Measurements from ENCODE around the gene MEIS2.

The MEIS2 gene

DNA sequence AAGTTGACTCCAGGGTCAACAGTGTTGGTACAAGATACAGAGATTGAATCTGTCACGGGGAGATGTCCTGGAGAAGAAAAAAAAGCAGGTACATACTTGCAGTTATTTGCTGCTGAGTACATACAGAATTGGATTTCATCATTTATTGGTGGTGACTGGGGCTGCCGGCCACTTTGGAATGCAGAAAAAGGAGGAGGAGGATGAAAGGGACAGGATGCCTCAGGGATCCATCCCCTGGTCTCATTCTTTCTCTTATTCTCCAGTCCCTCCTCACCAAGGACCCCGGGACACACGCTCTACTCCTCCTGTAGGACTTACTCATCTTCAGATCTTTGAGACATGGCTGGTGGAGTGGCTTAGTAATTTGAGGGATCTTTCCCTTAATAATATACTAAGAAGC lies 30.0 kb upstream of the MEIS2 start:
- no peak for TF ChIP-seq ZNF274 (IDR thresholded peaks at IDR 0.05; ENCODE audit: low read depth, low read length)
- H3K4me3 ChIP-seq (ENCODE audit: low read length), result no peak overlapping the region

DNA sequence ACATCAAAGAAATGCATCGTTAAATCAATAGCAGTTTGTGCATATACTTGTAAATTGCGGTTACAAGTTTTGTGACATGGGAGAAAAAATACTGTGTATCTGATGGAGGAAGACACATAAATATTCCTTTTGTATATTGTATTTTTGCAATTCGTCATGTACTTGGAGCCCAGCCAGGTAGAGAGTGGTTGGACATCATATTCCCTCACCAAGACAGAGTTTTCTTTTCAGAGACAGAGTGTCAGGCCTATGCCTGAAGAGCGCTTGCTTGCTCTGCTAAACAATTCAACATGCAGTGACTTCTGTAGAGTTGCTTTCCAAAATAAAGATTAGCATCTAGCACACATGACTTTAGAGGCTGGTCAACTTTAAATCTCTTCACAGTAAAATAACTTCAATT lies 24.8 kb upstream of the MEIS2 start:
- TF ChIP-seq ZNF274 (IDR thresholded peaks at IDR 0.05; ENCODE audit: low read depth, low read length), result no peak
- no peak overlapping the region for H3K4me3 ChIP-seq (ENCODE audit: low read length)

DNA sequence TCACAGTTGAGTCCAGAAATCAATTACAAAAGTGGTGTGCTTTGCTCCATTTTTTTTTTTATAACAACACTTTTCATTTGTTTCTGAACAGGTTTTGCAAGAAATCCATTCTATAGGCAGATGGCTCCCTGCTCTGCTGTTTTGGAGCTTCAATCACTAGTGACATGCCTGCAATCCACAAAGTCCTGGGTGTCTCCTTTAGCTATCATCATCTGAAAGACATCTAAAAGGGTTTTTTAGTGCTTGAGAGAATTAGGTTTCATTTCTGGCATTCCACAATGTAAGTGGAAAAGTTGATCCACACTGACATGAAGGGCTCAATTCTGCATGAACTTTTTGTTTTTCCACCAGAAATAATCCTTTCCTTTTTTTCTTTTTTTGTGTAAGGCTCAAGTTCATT lies 24.0 kb upstream of the MEIS2 start:
- TF ChIP-seq ZNF274 (IDR thresholded peaks at IDR 0.05; ENCODE audit: low read depth, low read length), result no peak
- H3K4me3 ChIP-seq (ENCODE audit: low read length), result no peak overlapping the region

DNA sequence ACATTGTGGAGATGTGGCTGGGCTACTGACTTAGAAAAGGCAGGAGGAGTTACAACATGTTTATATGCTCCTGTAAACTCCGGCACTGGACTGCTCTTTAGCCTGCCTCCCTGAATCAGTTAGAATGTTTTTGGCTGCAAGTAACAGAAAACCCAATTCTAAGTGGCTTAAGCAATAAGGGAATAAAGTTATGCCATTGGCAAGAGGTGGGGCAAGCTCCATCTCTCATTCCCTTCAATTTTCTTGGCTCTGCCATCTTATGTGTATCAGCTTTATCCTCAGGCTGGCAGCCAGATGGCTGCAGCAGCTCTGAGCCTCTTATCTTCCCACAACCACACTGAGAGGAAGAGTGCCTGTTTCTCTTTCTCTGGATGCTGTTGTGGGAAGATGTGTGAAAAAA lies 22.4 kb upstream of the MEIS2 start:
- no peak overlapping the region for H3K4me3 ChIP-seq (ENCODE audit: low read length)
- TF ChIP-seq ZNF274 (IDR thresholded peaks at IDR 0.05; ENCODE audit: low read depth, low read length), result no peak

DNA sequence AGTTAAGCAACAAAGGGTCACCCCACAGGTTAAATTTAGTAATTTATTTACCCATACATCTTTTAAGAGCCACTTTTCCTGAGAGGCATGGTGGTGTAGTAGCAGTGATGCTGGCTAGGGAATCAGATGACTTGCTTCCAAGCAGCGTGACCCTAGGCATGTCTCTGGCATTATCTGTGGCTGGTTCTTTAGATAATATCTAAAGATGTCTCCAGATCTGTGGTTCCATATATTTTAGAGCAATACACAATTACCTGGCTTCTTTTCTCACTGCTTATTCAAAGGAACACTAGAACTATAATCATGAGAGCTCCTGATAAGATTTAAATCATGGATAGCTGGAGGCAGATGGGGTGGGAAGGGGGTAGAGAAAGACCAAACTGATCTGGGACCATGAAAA lies 21.1 kb upstream of the MEIS2 start:
- TF ChIP-seq ZNF274 (IDR thresholded peaks at IDR 0.05; ENCODE audit: low read depth, low read length), result no peak
- no peak overlapping the region for H3K4me3 ChIP-seq (ENCODE audit: low read length)

DNA sequence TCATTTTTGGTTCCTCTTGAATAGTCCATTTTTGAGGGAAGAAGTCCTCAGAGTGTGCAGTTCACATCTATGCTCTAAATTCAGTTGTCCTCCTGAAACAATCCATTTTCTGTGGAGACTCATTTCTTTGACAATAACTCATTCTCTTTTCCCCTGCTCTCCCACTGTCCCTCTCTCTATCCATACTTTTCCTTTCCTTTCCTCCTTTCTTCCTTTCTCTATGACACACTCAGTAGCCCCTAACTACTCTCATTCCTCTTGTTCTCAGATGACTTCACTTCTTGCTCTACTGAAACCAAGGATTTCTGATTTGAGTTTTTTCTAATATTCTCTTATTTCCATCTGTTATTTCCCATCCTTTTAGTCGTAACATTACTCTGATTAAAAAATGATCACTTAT lies 16.7 kb upstream of the MEIS2 start:
- H3K4me3 ChIP-seq (ENCODE audit: low read length), result no peak overlapping the region
- no peak for TF ChIP-seq ZNF274 (IDR thresholded peaks at IDR 0.05; ENCODE audit: low read depth, low read length)

DNA sequence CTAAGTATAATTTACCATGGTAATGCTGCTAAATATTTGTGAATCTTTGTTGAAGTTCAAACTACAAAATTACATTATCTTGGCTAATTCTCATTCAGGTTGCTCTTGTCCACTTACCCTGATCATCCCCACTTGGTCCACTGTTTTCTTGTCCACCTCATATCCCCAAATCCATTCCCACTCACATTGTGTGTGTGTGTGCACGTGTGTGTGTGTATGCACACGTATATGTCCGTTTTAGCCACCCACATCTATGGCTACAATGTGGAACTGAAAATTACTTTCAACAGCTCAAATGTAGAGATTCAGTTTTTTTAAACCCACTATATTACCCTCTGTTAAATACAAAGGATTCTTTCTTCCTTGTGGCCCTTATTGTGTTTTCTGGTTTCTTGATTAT lies 15.2 kb upstream of the MEIS2 start:
- no peak for TF ChIP-seq ZNF274 (IDR thresholded peaks at IDR 0.05; ENCODE audit: low read depth, low read length)
- no peak overlapping the region for H3K4me3 ChIP-seq (ENCODE audit: low read length)

DNA sequence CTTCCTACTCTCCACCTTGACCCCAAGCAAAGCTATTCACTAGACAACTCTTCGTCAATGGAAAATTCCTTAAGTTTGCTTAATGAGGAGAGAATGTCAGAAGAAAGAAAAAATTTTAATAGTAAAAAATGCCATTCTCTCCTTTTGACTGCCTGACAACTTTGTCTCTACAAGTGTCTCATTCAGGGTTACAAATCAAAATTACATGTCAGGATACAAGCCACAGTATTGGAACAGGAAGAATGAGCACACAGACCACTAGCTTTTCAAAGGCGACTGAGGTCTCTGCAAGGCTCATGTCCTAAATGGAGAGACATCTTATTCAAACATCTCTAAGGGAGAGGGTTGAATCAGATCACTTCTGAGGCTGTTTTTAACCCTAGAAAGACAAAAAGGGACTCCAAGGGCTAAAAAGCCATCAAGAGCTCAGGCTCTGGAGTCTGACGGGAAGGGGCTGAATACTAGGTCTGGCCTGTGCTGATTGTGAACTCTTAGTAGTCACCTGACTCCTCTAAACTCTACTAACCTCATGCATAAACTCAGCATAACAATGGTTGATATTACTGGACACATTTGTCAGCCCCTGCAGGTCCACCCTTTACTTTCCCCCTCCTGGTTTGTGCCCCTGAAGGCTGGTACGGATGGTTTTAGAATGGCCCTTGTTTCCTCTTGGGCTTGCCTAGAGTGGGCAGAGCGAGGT lies 12.8 kb upstream of the MEIS2 start:
- H3K4me3 ChIP-seq (ENCODE audit: low read length), result no peak overlapping the region
- TF ChIP-seq ZNF274 (IDR thresholded peaks at IDR 0.05; ENCODE audit: low read depth, low read length), result no peak

DNA sequence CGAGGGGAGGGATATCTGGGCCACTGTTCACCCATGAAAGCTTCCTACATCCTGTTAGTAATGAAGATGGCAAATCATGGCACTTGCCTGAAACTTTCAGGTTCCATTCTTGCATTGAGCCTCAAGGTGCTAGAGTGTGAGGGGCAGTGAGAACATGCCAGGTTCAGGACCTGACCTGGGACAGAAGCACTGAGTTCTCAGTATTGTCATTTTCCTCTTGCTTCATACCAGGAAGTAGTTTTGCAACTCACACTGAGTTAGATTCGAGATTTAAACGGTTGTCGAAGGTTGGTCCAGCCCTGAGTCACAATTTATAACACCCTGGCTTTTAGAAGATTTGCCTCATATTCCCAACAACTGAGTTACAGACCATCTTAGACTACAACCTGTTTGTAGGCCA lies 11.8 kb upstream of the MEIS2 start:
- no peak for TF ChIP-seq ZNF274 (IDR thresholded peaks at IDR 0.05; ENCODE audit: low read depth, low read length)
- no peak overlapping the region for H3K4me3 ChIP-seq (ENCODE audit: low read length)

DNA sequence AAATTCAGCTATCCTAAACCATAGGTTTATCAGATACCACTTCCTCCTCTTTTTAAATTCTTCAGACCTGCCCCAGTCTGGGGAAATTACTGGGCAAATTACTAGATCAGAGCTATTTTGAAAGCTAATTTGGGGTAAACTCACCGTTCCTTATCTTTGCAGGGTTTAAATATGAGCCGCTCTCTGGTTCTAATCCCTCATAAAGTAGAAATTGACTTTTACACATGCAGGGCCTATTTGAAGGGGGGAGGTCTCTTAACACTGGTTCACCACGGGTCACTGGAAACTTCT lies 11.0 kb upstream of the MEIS2 start:
- no peak for TF ChIP-seq ZNF274 (IDR thresholded peaks at IDR 0.05; ENCODE audit: low read depth, low read length)
- no peak overlapping the region for H3K4me3 ChIP-seq (ENCODE audit: low read length)

DNA sequence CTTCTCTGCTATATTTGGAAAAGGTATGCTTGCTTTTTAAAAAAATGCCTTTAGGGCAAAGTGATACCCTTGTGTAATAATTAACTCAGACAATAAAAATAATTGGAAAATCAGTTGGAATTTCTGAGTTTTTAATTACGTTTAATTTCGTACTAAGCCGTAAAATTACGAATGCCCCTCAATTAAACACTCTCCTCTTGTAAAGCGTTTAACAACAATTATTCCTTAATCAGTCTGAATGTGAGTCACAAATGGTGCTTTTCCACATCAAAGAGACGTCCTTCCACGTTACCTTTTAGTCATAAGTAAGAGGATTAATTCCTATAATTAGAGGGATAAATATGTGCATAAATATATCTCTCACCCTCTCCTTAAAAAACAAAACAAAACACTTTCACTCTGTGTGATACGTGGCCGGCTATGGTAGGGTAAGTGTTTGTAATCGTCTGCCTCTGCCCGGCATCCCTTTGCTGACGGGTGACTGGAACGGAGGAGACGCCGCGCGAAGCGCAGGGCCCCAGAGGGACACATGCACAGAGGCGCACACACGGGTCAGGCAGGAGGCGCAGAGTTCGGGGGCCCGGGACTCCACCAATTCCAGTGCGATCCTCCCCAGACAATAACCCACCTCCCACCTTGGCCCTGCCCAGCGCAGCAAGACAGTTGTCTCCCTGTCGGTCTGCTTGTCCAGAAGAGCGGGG lies 9.7 kb upstream of the MEIS2 start:
- H3K4me3 ChIP-seq (ENCODE audit: low read length), result no peak overlapping the region
- no peak for TF ChIP-seq ZNF274 (IDR thresholded peaks at IDR 0.05; ENCODE audit: low read depth, low read length)

DNA sequence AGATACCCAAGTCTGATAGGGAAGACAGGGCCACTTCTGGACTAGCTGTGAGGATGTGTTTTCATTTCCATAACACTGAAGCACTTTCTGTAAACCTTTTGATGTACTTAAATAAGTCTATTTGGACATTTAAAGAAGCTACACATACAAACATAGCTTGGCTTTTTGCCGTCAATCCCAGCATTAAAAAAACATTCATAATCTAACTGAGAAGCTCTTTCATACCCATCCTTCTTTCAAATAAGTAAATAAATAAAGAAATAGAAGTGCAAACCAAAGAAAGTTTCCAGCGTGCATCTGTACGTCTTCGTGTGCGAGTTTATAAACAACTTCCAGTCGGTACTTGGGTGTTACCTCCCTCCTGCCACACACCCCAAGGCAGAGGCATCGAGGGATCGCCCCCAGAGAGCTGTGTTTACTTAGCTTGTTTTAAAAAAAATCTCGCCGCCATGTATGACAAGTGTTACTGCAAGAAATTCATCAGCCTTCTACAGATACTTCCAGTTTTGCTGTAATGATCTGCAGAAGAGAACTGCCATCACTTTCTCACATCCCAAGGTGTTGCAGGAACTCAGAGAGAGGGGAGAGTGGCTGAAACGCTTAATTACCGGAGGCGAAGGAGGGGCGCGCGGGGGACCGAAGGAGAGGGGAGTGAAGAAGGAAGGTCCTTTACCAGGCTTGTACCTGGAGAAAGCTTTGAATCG lies 9.0 kb upstream of the MEIS2 start:
- no peak overlapping the region for H3K4me3 ChIP-seq (ENCODE audit: low read length)
- TF ChIP-seq ZNF274 (IDR thresholded peaks at IDR 0.05; ENCODE audit: low read depth, low read length), result no peak

DNA sequence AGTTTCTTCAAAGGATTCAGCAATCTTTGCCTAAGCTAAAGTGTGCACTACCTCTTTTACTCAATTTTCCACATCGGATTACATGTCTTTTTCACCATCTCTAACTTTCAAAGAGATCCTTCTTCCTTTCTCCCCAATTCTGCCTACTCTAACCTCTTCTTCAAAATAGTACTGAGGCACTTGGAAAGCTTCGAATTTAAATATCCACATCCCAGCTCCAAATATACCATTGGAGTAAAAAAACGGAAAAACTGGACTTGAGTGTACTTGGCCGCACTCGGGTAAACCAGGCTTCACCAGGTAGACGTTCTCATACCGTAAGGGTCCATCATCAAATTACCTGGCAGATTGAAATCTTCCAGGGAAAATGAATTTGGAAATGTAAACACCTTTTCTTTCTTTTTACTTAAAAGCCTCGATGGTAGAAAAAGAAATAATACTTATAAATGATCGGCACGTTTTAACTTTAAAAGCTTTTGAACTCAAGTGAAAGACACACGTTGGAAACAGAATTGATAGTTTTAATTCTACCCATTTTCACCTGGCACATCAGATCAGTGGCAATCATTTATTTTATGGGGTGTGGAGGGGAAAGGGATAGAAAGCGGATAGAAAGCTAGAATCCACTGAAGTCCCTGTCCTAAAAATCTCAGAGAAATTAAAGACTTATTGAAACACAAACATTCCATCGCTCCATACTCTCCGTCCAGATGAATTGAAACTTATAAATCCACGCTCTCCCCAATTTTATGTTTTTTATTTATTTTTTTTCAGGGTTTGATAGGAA lies 8.2 kb upstream of the MEIS2 start:
- TF ChIP-seq ZNF274 (IDR thresholded peaks at IDR 0.05; ENCODE audit: low read depth, low read length), result no peak
- H3K4me3 ChIP-seq (ENCODE audit: low read length), result no peak overlapping the region

DNA sequence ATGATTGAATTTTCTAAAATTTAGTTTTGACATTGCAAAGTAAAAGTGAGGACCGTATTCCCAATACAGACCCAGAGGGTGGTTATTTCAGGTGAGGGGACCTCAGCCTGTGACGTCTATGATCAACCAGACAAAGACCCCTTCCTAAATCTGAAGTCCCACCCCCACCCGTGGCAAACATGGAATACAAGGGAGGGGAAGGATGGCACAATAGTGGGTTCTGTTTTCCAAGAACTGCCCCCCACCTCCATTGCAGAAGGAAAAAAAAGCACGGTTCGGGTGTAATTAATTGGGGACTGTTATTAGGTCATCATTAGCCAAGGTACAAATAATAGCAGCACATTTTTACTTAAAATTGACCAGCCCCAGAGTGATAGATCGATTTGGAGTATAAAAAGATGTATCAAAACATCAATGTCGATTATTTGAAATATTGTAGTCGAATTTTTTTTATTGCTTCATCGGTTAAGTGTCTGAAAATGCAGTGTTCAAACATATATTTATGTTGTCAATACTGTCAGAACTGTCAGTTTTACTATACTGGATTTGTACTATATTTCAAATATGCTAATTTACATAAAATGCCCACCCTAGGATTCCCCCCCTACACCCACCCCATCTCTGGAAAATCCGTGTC lies 7.5 kb upstream of the MEIS2 start:
- TF ChIP-seq ZNF274 (IDR thresholded peaks at IDR 0.05; ENCODE audit: low read depth, low read length), result no peak
- H3K4me3 ChIP-seq (ENCODE audit: low read length), result no peak overlapping the region

Measured in GM08714 (cell line).